ENCODE results near the gene PSPC1. TPM values are rescaled to one million over a fixed set of nuclear protein-coding genes. Genes with fewer than 3 reads are reported as not detected.

Gene PSPC1
- total RNA-seq, 2 donors from 2014 or later, result 75.2 to 84.9 TPM

GRCh38 chr13:19658831-19659230 is 123.9 kb downstream of the PSPC1 start:
- ATAC-seq (no peak), DNase-seq (no peak)
- Mint-ChIP-seq H3K4me3 (no peak overlapping the region), H3K36me3 (ENCODE audit: low read depth) (peaks cover 3% of the 10 kb centered on the region), H3K27ac (no peak overlapping the region), H3K27me3 (no peaks in the 10 kb centered on the region), H3K4me1 (peaks cover 8% of the 10 kb centered on the region)
- no peaks in the 10 kb centered on the region for H3K9me3 ChIP-seq (ENCODE audit: control insufficient read depth, low read length, poor library complexity, severe bottlenecking)

GRCh38 chr13:19657872-19658591 is 124.7 kb downstream of the PSPC1 start:
- no peaks in the 10 kb centered on the region for H3K27me3 Mint-ChIP-seq
- peaks cover 11% of the 10 kb centered on the region for H3K4me1 Mint-ChIP-seq
- peak overlapping the region; percentile 19 for H3K27ac Mint-ChIP-seq
- no peak for ATAC-seq
- no peak overlapping the region for H3K4me3 Mint-ChIP-seq
- no peaks in the 10 kb centered on the region for H3K9me3 ChIP-seq (ENCODE audit: control insufficient read depth, low read length, poor library complexity, severe bottlenecking)
- H3K36me3 Mint-ChIP-seq (ENCODE audit: low read depth), result peaks cover 7% of the 10 kb centered on the region
- no peak for DNase-seq

Other genes starting within 250 kb of the PSPC1 start
- under 1 TPM in 1 of 2 donors, not detected in 1; 0.22 TPM for gene TPTE2, start 221.4 kb downstream of the PSPC1 start, total RNA-seq
- 10 to 100 TPM; 40.3 to 56.5 TPM for gene MPHOSPH8, start 149.3 kb downstream of the PSPC1 start, total RNA-seq
- gene ZMYM5, start 80.7 kb upstream of the PSPC1 start, total RNA-seq, result 10 to 100 TPM; 23.0 to 26.3 TPM
- 100 to 1,000 TPM; 103 to 115 TPM for gene ZMYM2, start 175.8 kb upstream of the PSPC1 start, total RNA-seq

All from T-helper 17 cell (primary cell).